GM10847 (cell line): ENCODE results near the gene P2RX1.

Source experiments
- POLR2A ChIP-seq: IDR thresholded peaks from 2 replicates; pipeline ENCODE4 v1.6.1; 2011; ENCODE audit not compliant: insufficient read length; ENCODE audit errors: extremely low read depth

P2RX1 gene

GRCh38 chr17:3847165-3847670, 69.0 kb downstream of the P2RX1 start:
- TF ChIP-seq POLR2A, result no peak
